NCI-H1694 (cell line): ENCODE measurements around the gene SGTA.

Source experiments
- DNase-seq: peaks from one replicate; lab custom pipeline; 2025; lab: John Stamatoyannopoulos, UW

The SGTA gene

DNA sequence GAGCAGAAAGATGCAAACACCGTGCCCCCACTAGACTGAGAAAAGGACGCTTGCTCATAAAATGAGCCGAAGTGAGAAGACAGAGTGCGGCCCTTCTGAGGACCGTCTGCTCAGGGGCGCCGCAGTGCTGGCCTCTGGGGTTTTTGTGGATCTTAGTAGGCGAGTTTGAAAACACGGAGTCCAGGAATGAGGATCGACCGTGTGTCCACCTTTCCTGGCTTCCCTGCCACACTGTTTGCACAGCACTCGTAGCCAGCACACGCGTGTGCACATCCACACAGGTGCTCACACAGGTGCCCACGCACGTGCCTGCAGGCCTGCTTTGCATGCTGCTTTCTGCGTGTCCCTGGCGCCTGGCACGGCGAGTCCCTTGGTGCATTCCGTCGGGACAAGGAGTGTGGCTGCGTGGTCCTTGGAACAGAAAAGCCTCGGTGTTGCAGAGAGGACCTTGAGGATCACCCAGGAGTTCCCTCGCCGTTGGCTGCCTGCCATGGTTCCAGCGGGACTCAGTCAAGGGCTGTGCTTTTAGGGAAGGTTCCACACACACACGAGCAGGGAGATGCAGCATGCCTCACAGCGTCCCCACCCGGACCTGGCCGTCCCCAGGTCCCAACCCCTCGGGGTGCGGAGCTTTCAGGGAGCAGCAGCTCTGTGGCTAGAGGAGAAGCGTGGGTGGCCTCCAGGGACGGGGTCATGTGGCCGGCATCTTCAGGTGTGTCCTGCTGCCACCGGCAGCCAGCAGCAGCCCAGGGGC, 26.5 kb upstream of the SGTA start:
- no peak for DNase-seq

DNA sequence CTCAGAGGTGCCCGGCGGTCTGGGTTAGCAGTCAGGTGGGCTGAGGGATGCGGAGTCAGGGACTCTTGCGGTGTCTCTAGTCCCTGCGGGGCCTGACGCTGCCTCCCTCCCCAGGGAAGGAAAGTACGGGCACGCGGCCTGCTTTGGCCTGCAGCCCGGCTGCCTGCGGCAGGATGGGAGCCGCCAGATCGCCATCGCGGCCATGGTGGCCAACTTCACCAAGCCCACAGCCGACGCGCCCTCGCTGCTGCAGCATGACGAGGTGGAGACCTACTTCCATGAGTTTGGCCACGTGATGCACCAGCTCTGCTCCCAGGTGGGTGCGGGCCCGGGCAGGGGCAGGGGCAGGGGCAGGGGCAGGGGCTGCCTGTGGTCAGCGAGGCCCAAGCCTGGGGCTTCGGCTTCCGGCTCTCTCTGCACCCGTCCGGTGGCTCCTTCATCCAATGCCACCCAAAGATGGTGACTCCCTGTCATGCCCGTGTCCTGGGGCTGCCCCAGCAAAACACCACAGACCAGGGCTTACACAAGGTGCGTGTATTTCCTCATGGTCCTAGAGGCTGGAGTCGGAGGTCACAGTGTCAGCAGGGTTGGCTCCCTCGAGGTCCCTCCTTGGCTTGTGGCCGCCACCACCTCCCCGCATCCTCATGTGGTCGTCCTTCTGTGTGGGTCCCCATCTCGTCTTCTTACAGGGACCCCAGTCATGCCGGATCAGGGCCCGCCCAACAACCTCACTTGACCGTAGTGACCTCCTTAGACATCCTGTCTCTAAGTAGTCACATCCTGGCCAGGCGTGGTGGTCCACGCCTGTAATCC, 25.3 kb upstream of the SGTA start:
- DNase-seq = no peak

DNA sequence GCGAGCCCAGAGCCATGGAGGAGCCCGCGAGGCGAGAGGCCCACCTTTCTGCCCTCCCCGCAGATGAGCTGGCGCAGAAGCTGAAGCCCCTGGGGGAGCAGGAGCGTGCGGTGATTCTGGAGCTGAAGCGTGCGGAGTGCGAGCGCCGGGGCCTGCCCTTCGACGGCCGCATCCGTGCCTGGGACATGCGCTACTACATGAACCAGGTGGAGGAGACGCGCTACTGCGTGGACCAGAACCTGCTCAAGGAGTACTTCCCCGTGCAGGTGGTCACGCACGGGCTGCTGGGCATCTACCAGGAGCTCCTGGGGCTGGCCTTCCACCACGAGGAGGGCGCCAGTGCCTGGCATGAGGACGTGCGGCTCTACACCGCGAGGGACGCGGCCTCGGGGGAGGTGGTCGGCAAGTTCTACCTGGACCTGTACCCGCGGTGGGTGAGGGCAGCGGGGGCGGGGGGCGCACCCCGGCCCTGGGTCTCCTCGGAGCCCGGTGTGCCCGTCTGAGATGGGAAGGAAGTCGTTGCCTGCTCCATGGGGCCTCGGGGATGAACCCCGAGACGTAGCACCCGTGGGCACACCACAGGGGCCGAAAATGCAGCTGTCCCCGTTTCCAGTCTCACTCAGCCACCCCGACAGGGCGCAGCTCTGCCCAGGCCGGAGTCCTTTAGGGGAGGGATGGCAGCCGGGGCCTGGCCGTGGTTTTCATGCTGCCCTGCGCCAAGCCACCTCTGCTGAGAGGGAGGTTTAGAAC, 24.5 kb upstream of the SGTA start:
- no peak for DNase-seq

- DNase-seq = no peak
Measured at GRCh38 chr19:2806736-2807378, 23.8 kb upstream of the SGTA start.

GRCh38 chr19:2805991-2806649, 23.0 kb upstream of the SGTA start:
- DNase-seq = no peak

GRCh38 chr19:2805261-2805900, 22.3 kb upstream of the SGTA start:
- no peak for DNase-seq

- no peak for DNase-seq
Measured at GRCh38 chr19:2804156-2805004, 21.3 kb upstream of the SGTA start.

- DNase-seq = no peak
Measured at GRCh38 chr19:2803486-2804155, 20.5 kb upstream of the SGTA start.

DNA sequence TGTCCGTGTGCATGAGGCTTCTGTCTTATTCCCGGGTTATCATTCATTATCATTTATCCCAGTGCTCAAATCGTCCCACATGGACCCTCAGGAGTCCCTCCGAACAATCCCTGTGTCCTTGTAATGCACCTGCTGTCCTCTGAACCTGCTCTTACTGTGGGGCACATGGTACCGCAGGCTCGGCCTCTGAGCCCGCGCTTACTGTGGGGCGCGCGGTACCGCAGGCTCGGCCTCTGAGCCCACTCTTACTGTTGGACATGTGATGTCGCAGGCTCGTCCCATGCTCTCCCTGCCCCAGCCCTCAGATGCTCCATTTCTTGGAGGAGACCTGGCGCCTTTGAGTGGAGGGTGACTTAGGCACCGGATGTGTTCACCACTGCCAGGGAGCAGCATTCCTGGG, 19.8 kb upstream of the SGTA start:
- no peak for DNase-seq

GRCh38 chr19:2800506-2800905, 17.4 kb upstream of the SGTA start:
- no peak for DNase-seq

DNA sequence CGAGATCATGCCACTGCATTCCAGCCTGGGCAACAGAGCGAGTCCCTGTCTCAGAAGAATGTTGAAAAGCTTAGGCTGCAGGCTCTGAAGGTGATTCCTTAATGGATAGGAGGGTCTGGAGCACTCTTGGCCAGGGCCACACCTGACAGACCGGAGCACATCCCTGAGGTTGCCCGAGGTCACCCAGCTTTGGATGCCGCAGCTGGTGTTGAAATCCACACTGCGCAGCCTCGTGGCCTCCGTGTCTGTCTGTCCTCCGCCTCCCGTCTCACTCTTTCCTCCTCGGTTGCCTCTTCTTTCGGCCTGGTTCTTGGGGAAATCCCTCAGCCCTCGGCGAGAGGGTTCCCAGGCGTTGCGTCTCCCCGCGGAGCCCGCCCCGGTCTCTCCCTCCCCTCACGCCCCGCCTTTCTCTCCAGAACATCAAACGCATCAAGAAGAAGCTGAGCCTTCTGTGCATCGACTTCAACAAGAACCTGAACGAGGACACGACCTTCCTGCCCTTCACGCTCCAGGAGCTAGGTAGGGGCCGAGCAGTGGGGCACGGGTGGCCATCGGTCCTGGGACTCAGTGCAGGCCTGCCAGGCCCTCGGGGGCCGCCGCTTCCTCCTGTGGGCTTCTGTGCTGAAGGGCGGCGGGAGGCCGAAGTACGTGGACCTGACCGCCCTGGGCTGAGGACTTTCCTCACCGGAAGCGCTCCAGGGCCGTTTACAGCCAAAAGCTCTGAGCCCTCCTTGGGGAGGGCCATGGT, 16.4 kb upstream of the SGTA start:
- no peak for DNase-seq

- no peak for DNase-seq
Measured at GRCh38 chr19:2798733-2799132, 15.7 kb upstream of the SGTA start.

GRCh38 chr19:2798158-2798685, 15.1 kb upstream of the SGTA start:
- no peak for DNase-seq

DNA sequence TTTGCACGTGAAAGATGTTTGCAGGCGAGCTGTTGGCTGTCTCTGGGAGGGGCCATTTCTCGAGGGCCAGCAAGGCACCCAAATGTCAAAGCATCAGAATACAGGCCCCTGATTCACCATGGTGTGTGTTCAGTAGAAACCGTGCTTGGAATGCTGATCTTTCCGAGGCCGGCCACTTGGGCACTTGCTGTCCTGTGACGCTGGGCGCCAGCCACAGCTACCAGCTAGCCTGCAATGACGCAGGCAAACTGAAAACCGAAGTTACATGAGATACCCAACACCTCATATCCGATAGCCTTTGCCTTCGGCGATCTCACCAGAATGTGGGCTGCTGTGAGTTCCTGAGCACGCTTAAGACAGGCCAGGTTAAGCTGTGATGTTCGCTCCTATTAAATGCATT, 14.2 kb upstream of the SGTA start:
- DNase-seq = no peak

GRCh38 chr19:2796659-2797266, 13.7 kb upstream of the SGTA start:
- no peak for DNase-seq

DNA sequence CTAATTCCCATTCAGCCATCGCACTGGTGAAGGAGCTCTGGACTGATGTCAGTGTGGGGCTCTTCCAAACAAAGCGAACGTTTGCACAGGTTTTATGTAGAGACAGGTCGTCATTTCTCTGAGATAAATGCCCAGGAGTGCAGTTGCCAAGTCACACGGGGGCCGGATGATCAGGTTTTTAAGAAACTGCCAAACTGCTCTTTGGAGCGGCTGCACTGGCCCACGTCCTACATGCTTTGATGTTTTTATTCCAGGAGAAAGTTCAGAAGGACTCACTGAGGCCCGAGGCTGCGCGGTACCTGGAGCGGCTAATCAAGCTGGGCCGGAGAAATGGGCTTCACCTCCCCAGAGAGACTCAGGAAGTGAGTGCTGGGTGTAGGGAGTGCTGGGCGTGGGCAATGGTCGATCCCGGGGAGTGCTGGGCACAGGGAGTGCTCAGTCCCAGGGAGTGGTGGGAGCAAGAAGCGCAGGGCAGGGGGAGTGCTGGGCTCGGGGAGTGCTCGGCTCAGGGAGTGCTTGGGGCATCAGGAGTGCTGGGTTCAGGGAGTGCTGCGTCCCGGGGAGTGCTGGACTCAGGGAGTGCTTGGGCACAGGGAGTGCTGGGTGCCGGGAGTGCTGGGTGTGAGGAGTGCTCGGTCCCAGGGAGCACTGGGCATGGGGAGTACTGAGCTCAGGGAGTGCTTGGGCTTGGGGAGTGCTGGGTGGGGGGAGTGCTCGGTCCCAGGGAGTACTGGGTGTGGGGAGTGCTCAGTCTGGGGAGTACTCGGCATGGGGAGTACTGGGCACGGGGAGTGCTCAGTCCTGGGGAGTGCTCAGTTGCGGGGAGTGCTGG, 13.0 kb upstream of the SGTA start:
- DNase-seq = no peak

- no peak for DNase-seq
Measured at GRCh38 chr19:2793577-2793976, 10.5 kb upstream of the SGTA start.
